GM12878 (cell line): ENCODE results near the gene PTPMT1. TPM values are rescaled to one million over a fixed set of nuclear protein-coding genes. Genes with fewer than 3 reads are reported as not detected.
"Not testable (repeated sequence)": the region's sequence is repeated elsewhere in the genome, so short reads cannot be mapped to it uniquely, and the experiment has no call there.

ENCODE experiments used
- ATAC-seq: fragments of 200-7000 bp; cut with Tn5 transposase; 3 replicates; pipeline ENCODE4 v1.9.1; 2020; ENCODE audit warnings: mild to moderate bottlenecking, moderate library complexity
- BruUV-seq: library from RNA; stranded (reverse); fragments of 400-500 nt; replicated peaks from 2 replicates; lab custom pipeline; 2021; lab: Mats Ljungman, UMichigan
- CTCF ChIA-PET: fragments of 300-600 bp; sonication (Branson Sonifier 250); formaldehyde crosslinking; extraction: SDS; loops from one replicate; lab custom pipeline; 2021; ENCODE audit warnings: inconsistent platforms; lab: Yijun Ruan, JAX
- POLR2A ChIA-PET: fragments of 350-600 bp; formaldehyde crosslinking; extraction: SDS; loops from one replicate; lab custom pipeline; 2021; ENCODE audit warnings: inconsistent platforms; lab: Charles Lee
- RAD21 ChIA-PET: fragments of 300-600 bp; sonication (Branson Sonifier 250); formaldehyde crosslinking; loops from one replicate; lab custom pipeline; 2023; ENCODE audit warnings: antibody characterized with exemption; ENCODE audit not compliant: unreplicated experiment; lab: Charles Lee
- SMC1A ChIA-PET: fragments of 300-600 bp; sonication (Branson Sonifier 250); formaldehyde crosslinking; loops from one replicate; lab custom pipeline; 2023; ENCODE audit not compliant: unreplicated experiment, uncharacterized antibody; lab: Charles Lee
- DNase-seq: peaks from one replicate; pipeline ENCODE4 v3.0.0-alpha.2; 2011; ENCODE audit warnings: low read depth, low spot score
- FAIRE-seq: peaks from 3 replicates; lab custom pipeline; 2011; peaks lifted over from hg19 to GRCh38; lab: Jason Lieb, UNC
- H2AFZ ChIP-seq: 2 replicates; pipeline ENCODE4 v1.6.0; 2011; ENCODE audit warnings: low read depth, low read length, control low read depth; ENCODE audit not compliant: control insufficient read depth
- H3K27ac ChIP-seq: 2 replicates; pipeline ENCODE4 v1.5.1; 2011; ENCODE audit warnings: control low read depth; ENCODE audit not compliant: control insufficient read depth, insufficient read depth
- H3K27me3 ChIP-seq, 2 experiments: replicated peaks in 1 of 2; 2 replicates each; pipeline versions ENCODE4 v1.6.0 to v1.6.1; 2011; ENCODE audit warnings: low read length in 1 of 2; ENCODE audit not compliant: control insufficient read depth in 2 of 2, insufficient read depth in 2 of 2
- H3K36me3 ChIP-seq, 2 experiments: 2 replicates each; pipeline ENCODE4 v1.5.1; 2011; ENCODE audit warnings: low read length in 1 of 2; ENCODE audit not compliant: control insufficient read depth in 2 of 2, insufficient read depth in 2 of 2
- H3K4me1 ChIP-seq: 2 replicates; pipeline ENCODE4 v1.6.1; 2011; ENCODE audit warnings: mild to moderate bottlenecking, low read length, moderate library complexity, mixed read lengths; ENCODE audit not compliant: control insufficient read depth, insufficient read depth
- H3K4me2 ChIP-seq: 2 replicates; pipeline ENCODE4 v1.6.0; 2011; ENCODE audit warnings: control low read depth; ENCODE audit not compliant: control insufficient read depth, insufficient read depth
- H3K4me3 ChIP-seq: fragments of 200-600 bp; sonication (generic); 2 replicates; pipeline ENCODE4 v1.5.1; 2016
- H3K79me2 ChIP-seq: 2 replicates; pipeline ENCODE4 v1.6.0; 2011; ENCODE audit warnings: low read length; ENCODE audit not compliant: control insufficient read depth, insufficient read depth
- H3K9ac ChIP-seq: 2 replicates; pipeline ENCODE4 v1.8.0; 2011; ENCODE audit warnings: low read length, control low read depth, mixed read lengths; ENCODE audit not compliant: control insufficient read depth, insufficient read depth
- H3K9me3 ChIP-seq: replicated peaks from 3 replicates; pipeline ENCODE4 v1.5.1; 2011; ENCODE audit warnings: mild to moderate bottlenecking, low read length; ENCODE audit not compliant: control insufficient read depth, insufficient read depth
- H4K20me1 ChIP-seq: 2 replicates; pipeline ENCODE4 v1.6.0; 2011; ENCODE audit not compliant: control insufficient read depth, insufficient read depth
- RCOR1 ChIP-seq: conservative IDR thresholded peaks from 2 replicates; pipeline ENCODE4 v1.6.1; 2012; ENCODE audit warnings: low read depth, low read length, improper control_type of control experiment
- ZBTB40 ChIP-seq: fragments of 450-650 bp; IDR thresholded peaks from 2 replicates; pipeline ENCODE4 v1.6.1; 2016; ENCODE audit warnings: mild to moderate bottlenecking, moderate library complexity, borderline replicate concordance
- WGBS: methylation state at CpG from one replicate; pipeline ENCODE4 v1.1.6; 2016; ENCODE audit warnings: low lambda C conversion rate; ENCODE audit not compliant: insufficient replicate concordance, insufficient coverage; ENCODE audit errors: missing lambda C conversion rate; 5-methylcytosine and 5-hydroxymethylcytosine counted together
- in situ Hi-C: fragments of 300-500 bp; cut with MboI; formaldehyde crosslinking; loops from 9 replicates; pipeline ENCODE4 v1.14.3; 2018; ENCODE audit warnings: mixed read lengths
- intact Hi-C: fragments of 100-400 bp; cut with micrococcal nuclease; formaldehyde crosslinking; loops from one replicate; pipeline ENCODE4 v1.14.2; 2022; ENCODE audit not compliant: unreplicated experiment
- polyA plus RNA-seq, 11 experiments: library from polyadenylated mRNA; depleted of rRNA in 4 of 11; unstranded in 6 of 11; stranded (reverse) in 5 of 11; fragments of >200 nt; fragmentation: Nextera tagmentation in 4 of 11; fragmentation: Illumina TruSeq in 1 of 11; extraction: Ambion mirVana in 4 of 11; extraction: Trizol in 1 of 11; gene quantifications; 1 replicate in 1 of 11; 2 replicates in 10 of 11; pipeline versions ENCODE4 v1.2.1 to v1.2.3, GENCODE V29; 2011 to 2016; ENCODE audit warnings: inconsistent platforms in 2 of 11, missing spikeins in 2 of 11, low read depth in 1 of 11
- total RNA-seq, 4 experiments: library from RNA; depleted of rRNA in 3 of 4; stranded (reverse); fragments of >200 nt in 3 of 4; fragmentation: Illumina TruSeq in 1 of 4; extraction: Trizol in 1 of 4; gene quantifications; 2 replicates each; pipeline versions ENCODE4 v1.2.1 to v1.2.3, GENCODE V29; 2013 to 2021

Gene PTPMT1
- total and polyA plus RNA-seq, 10 of the 15 experiments (the other 5 are each of a cell fraction or from before 2014, with no cell fraction given) = 12.0 to 116 (median 58.2) TPM

DNA sequence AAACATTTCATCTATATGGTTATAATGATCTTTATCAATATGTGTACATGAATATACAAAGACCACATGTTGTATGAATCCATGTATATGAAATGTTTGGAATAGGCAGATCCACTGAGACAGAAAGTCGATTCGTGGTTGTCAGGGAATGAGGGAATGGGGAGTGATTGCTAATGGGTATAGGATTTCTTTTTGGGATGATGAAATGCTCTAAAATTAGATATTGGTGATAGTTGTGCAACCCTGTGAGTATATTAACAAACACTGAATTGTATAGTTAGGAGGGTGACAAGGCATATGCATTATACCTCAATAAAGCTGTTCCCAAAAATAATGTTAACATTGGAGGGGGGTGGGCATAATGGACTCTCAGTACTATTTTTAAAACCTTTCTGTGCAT lies 5.0 kb upstream of the PTPMT1 start:
- CTCF ChIA-PET = interaction anchor here (0.6 to 1.3 kb wide), 2 partner anchors 174 to 568 kb away, joined by 3 read pairs; no protein-coding TSS in a partner anchor
- TF ChIP-seq ZBTB40 (no peak), RCOR1 (no peak)
- H3K9ac ChIP-seq = no peak overlapping the region
- no peak overlapping the region for H3K4me3 ChIP-seq
- intact Hi-C loops = no loop called here
- SMC1A ChIA-PET = interaction anchor here (1.4 kb wide), 1 partner anchor 96 kb away, joined by 3 read pairs; no protein-coding TSS in a partner anchor
- no peak overlapping the region for H2AFZ ChIP-seq
- no peak for FAIRE-seq
- POLR2A ChIA-PET = interaction anchor here (0.6 kb wide), 1 partner anchor 170 kb away, joined by 3 read pairs; no protein-coding TSS in a partner anchor
- DNase-seq = no peak
- WGBS = 96% methylated on average over 2 of the region's 2 CpGs
- no peak overlapping the region for H3K27ac ChIP-seq
- in situ Hi-C loops = no loop called here
- H3K27me3 ChIP-seq = no peaks in the 10 kb centered on the region
- RAD21 ChIA-PET = no interaction called here
- ATAC-seq = no peak
- no peaks in the 10 kb centered on the region for H3K36me3 ChIP-seq
- no peaks in the 10 kb centered on the region; the same call in 1 of the 2 replicates for H3K4me1 ChIP-seq
- BruUV-seq = no TSS peak
- H4K20me1 ChIP-seq = no peaks in the 10 kb centered on the region
- H3K9me3 ChIP-seq = no peaks in the 10 kb centered on the region
- peaks cover 6% of the 10 kb centered on the region for H3K79me2 ChIP-seq
- no peak overlapping the region for H3K4me2 ChIP-seq

DNA sequence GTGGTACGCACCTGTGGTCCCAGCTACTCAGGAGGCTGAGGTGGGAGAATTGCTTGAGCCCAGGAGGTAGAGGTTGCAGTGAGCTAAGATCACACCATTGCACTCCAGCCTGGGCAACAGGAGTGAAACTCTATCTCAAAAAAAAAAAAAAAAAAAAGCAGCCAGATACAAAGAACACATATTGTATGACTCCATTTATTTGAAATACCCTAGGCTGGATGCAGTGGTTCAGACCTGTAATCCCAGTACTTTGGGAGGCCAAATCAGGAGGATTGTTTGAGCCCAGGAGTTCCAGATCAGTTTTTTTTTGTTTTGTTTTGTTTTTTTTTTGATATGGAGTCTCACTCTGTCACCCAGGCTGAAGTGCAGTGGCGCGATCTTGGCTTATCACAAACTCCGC lies 3.0 kb upstream of the PTPMT1 start:
- RAD21 ChIA-PET, H3K4me2 ChIP-seq, BruUV-seq, H3K27ac ChIP-seq, POLR2A ChIA-PET, H2AFZ ChIP-seq, H3K27me3 ChIP-seq, intact Hi-C loops, CTCF ChIA-PET, H3K9ac ChIP-seq, H3K4me3 ChIP-seq, H4K20me1 ChIP-seq, H3K36me3 ChIP-seq, H3K9me3 ChIP-seq, DNase-seq, ATAC-seq, H3K4me1 ChIP-seq, FAIRE-seq, in situ Hi-C loops: not testable (repeated sequence)
- H3K79me2 ChIP-seq = peaks cover 22% of the 10 kb centered on the region
- 100% methylated on average over 4 of the region's 4 CpGs for WGBS
- SMC1A ChIA-PET = interaction anchor here (0.7 kb wide), 1 partner anchor 108 kb away, joined by 3 read pairs; no protein-coding TSS in a partner anchor

DNA sequence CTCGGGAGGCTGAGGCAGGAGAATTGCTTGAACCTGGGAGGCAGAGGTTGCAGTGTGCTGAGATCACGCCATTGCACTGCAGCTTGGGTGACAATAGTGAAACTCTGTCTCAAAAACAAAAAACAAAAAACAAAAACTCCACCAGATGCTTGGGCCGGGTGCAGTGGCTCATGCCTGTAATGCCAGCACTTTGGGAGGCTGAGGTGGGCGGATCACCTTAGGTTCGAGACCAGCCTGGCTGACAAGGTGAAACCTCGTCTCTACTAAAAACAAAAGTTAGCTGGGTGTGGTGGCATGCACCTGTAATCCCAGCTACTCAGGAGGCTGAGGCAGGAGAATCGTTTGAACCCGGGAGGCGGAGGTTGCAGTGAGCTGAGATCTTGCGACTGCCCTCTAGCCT lies 1.0 kb upstream of the PTPMT1 start:
- H3K9ac ChIP-seq = not testable (repeated sequence)

More for the DNA sequence above, 1.0 kb upstream of the PTPMT1 start:
- ChIA-PET RAD21 (interaction anchor here (0.7 to 2.6 kb wide), 6 partner anchors 11 to 157 kb away, joined by 3 to 8 read pairs (median 3); partner anchors contain the start of gene AGBL2), SMC1A (interaction anchor here (0.5 to 2.1 kb wide), 4 partner anchors 9 to 51 kb away, joined by 3 to 6 read pairs (median 5); no protein-coding TSS in a partner anchor), CTCF (interaction anchor here (0.7 to 2.1 kb wide), 7 partner anchors 8 to 293 kb away, joined by 3 to 20 read pairs (median 3); partner anchors contain the start of gene CELF1), POLR2A (interaction anchor here (0.6 to 3.6 kb wide), 6 partner anchors 10 to 52 kb away, joined by 3 to 16 read pairs (median 8); partner anchors contain the start of genes CELF1, KBTBD4 and NDUFS3)
- intact Hi-C loops, H3K9me3 ChIP-seq, H2AFZ ChIP-seq, DNase-seq, H3K27me3 ChIP-seq, H3K27ac ChIP-seq, H3K4me3 ChIP-seq, in situ Hi-C loops, H3K36me3 ChIP-seq, H3K4me1 ChIP-seq, H4K20me1 ChIP-seq, ATAC-seq, FAIRE-seq, BruUV-seq: not testable (repeated sequence)
- peaks cover 29% of the 10 kb centered on the region for H3K79me2 ChIP-seq
- 83% methylated on average over 10 of the region's 10 CpGs for WGBS
- H3K4me2 ChIP-seq = peak overlapping the region; percentile 99
